ENCODE results near the gene MC2R. TPM values are rescaled to one million over a fixed set of nuclear protein-coding genes. Genes with fewer than 3 reads are reported as not detected.

The MC2R gene
- total and polyA plus RNA-seq, 9 donors = 0.05 TPM; not detected in 7

DNA sequence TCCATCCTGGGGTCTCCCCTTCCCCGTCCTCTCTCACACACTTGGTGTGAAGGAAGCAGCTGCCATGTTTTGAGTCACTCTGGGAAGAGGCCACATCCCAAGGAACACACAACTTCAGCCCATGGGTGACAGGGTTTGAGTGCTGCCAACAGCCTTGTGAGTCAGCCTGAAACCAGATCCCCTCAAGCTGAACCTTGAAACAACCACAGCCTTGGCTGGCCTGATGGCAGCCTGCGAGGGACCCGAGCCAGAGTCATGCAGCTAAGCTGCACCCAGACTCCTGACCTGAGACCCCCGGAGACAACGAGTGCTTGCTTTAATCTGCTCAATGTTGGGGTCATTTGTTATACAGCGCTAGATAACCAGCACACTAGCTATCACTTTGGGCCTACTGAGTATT, 19.3 kb upstream of the MC2R start:
- Histone ChIP-seq H3K4me1 (ENCODE audit: insufficient read depth) (no peaks in the 10 kb centered on the region), H3K36me3 (no peaks in the 10 kb centered on the region), H3K27ac (no peak overlapping the region), H3K27me3 (no peaks in the 10 kb centered on the region), H3K9me3 (no peaks in the 10 kb centered on the region), H3K4me3 (no peak overlapping the region)
- intact Hi-C loops (cut with DNase I) = no loop called here
- 82 to 87% (median 86%) methylated on average over 6 of the region's 6 CpGs for WGBS, 3 donors
- no peak for TF ChIP-seq POLR2A (IDR thresholded peaks at IDR 0.05)
- no peak for TF ChIP-seq EP300 (IDR thresholded peaks at IDR 0.05)
- TF ChIP-seq CTCF (IDR thresholded peaks at IDR 0.05) = no peak
- DNase-seq = no peak

GRCh38 chr18:13934058-13934457, 18.7 kb upstream of the MC2R start:
- no peak overlapping the region for H3K27ac ChIP-seq
- WGBS, 3 donors = 82 to 93% (median 84%) methylated on average over 3 of the region's 3 CpGs
- DNase-seq = no peak
- no peaks in the 10 kb centered on the region for H3K9me3 ChIP-seq
- intact Hi-C loops (cut with DNase I) = no loop called here
- TF ChIP-seq POLR2A (IDR thresholded peaks at IDR 0.05) (no peak), CTCF (IDR thresholded peaks at IDR 0.05) (no peak), EP300 (IDR thresholded peaks at IDR 0.05) (no peak)
- H3K4me3 ChIP-seq = no peak overlapping the region
- no peaks in the 10 kb centered on the region for H3K27me3 ChIP-seq
- H3K36me3 ChIP-seq = no peaks in the 10 kb centered on the region
- H3K4me1 ChIP-seq (ENCODE audit: insufficient read depth) = no peaks in the 10 kb centered on the region

- Histone ChIP-seq H3K36me3 (no peaks in the 10 kb centered on the region), H3K9me3 (no peaks in the 10 kb centered on the region), H3K4me3 (no peak overlapping the region), H3K27ac (no peak overlapping the region), H3K27me3 (no peaks in the 10 kb centered on the region), H3K4me1 (ENCODE audit: insufficient read depth) (no peaks in the 10 kb centered on the region)
- WGBS, 3 donors = 63 to 70% (median 64%) methylated on average over 10 of the region's 10 CpGs
- TF ChIP-seq POLR2A (IDR thresholded peaks at IDR 0.05) = no peak
- TF ChIP-seq EP300 (IDR thresholded peaks at IDR 0.05) = no peak
- no peak for TF ChIP-seq CTCF (IDR thresholded peaks at IDR 0.05)
- intact Hi-C loops (cut with DNase I) = no loop called here
- DNase-seq = no peak
Measured at GRCh38 chr18:13932285-13933025, 17.1 kb upstream of the MC2R start.

DNA sequence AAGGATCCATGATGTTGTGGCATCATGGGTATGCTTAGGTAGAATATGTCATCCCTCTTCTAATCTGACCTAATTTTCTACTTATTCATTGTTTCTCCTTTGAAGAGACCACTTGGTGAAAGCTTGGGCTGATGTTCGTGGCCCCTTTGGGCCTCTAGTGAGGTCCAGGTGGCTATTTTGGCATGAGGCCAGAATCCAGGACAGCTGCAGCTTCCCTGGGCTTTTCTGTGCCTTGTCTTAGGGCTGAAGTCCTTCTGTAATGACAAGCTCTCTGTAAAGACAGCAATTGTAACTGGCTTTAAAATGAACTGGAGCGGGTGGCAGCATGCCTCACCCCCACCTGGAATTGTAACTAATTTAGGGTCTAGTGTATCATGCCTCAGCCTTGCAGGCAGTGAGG, 15.6 kb upstream of the MC2R start:
- Histone ChIP-seq H3K4me3 (no peak overlapping the region), H3K27ac (no peak overlapping the region), H3K36me3 (no peaks in the 10 kb centered on the region), H3K27me3 (no peaks in the 10 kb centered on the region), H3K9me3 (no peaks in the 10 kb centered on the region), H3K4me1 (ENCODE audit: insufficient read depth) (no peaks in the 10 kb centered on the region)
- intact Hi-C loops (cut with DNase I) = no loop called here
- DNase-seq = no peak
- 46 to 76% (median 67%) methylated on average over 2 of the region's 2 CpGs for WGBS, 3 donors
- TF ChIP-seq CTCF (IDR thresholded peaks at IDR 0.05) (no peak), EP300 (IDR thresholded peaks at IDR 0.05) (no peak), POLR2A (IDR thresholded peaks at IDR 0.05) (no peak)

All from ovary (tissue), 9 donors.